ENCODE data around the gene SCG2. TPM values are rescaled to one million over a fixed set of nuclear protein-coding genes. Genes with fewer than 3 reads are reported as not detected.

SCG2 gene
- total RNA-seq, 2 experiments from 2014 or later = not detected

GRCh38 chr2:223585666-223586065 lies 16.5 kb downstream of the SCG2 start:
- POLR2A ChIA-PET = no interaction called here
- CTCF ChIA-PET = no interaction called here

- ChIA-PET CTCF (no interaction called here), POLR2A (no interaction called here)
Observed at GRCh38 chr2:223582001-223582400, 20.2 kb downstream of the SCG2 start.

GRCh38 chr2:223580951-223581350 lies 21.2 kb downstream of the SCG2 start:
- ChIA-PET CTCF (no interaction called here), POLR2A (no interaction called here)

GRCh38 chr2:223578846-223579245 lies 23.3 kb downstream of the SCG2 start:
- POLR2A ChIA-PET = no interaction called here
- CTCF ChIA-PET = no interaction called here

GRCh38 chr2:223576873-223577272 lies 25.3 kb downstream of the SCG2 start:
- ChIA-PET CTCF (no interaction called here), POLR2A (no interaction called here)

- CTCF ChIA-PET = no interaction called here
- POLR2A ChIA-PET = no interaction called here
Observed at GRCh38 chr2:223570784-223571183, 31.4 kb downstream of the SCG2 start.

- POLR2A ChIA-PET = no interaction called here
- CTCF ChIA-PET = no interaction called here
Observed at GRCh38 chr2:223566396-223566795, 35.8 kb downstream of the SCG2 start.

GRCh38 chr2:223563462-223563861 lies 38.7 kb downstream of the SCG2 start:
- ChIA-PET POLR2A (no interaction called here), CTCF (no interaction called here)

GRCh38 chr2:223562078-223562477 lies 40.1 kb downstream of the SCG2 start:
- CTCF ChIA-PET = no interaction called here
- POLR2A ChIA-PET = no interaction called here

GRCh38 chr2:223560749-223561435 lies 41.3 kb downstream of the SCG2 start:
- ChIA-PET CTCF (no interaction called here), POLR2A (no interaction called here)

- POLR2A ChIA-PET = no interaction called here
Observed at GRCh38 chr2:223558970-223559369, 43.2 kb downstream of the SCG2 start.

GRCh38 chr2:223554923-223555322 lies 47.2 kb downstream of the SCG2 start:
- POLR2A ChIA-PET = no interaction called here
- CTCF ChIA-PET = no interaction called here

More at GRCh38 chr2:223558970-223559369, 43.2 kb downstream of the SCG2 start:
- CTCF ChIA-PET = no interaction called here

GRCh38 chr2:223549215-223549614 lies 52.9 kb downstream of the SCG2 start:
- POLR2A ChIA-PET = no interaction called here
- CTCF ChIA-PET = no interaction called here

- ChIA-PET CTCF (no interaction called here), POLR2A (no interaction called here)
Observed at GRCh38 chr2:223548194-223548593, 54.0 kb downstream of the SCG2 start.

Other genes with a start within 250 kb of the SCG2 start
- gene AP1S3, start 235.2 kb upstream of the SCG2 start, total RNA-seq = 10 to 100 TPM; 15.5 to 16.0 TPM

All from activated CD8-positive, alpha-beta memory T cell treated with anti-CD3 and anti-CD28 coated beads for 36 hours (primary cell).